GM12875 (cell line): ENCODE measurements around the gene ADTRP.

Experiments used
- H3K4me3 ChIP-seq: one replicate; pipeline ENCODE4 v1.5.1; 2011; ENCODE audit warnings: low read depth, low read length, control low read depth
- TF ChIP-seq, protein P1 (sequence below): IDR thresholded peaks from 2 replicates; pipeline ENCODE4 v1.5.1; 2011; ENCODE audit warnings: low read depth, mild to moderate bottlenecking, control low read depth, inconsistent platforms, low read length, moderate library complexity, borderline replicate concordance; ENCODE audit not compliant: insufficient read depth

The ADTRP gene

DNA sequence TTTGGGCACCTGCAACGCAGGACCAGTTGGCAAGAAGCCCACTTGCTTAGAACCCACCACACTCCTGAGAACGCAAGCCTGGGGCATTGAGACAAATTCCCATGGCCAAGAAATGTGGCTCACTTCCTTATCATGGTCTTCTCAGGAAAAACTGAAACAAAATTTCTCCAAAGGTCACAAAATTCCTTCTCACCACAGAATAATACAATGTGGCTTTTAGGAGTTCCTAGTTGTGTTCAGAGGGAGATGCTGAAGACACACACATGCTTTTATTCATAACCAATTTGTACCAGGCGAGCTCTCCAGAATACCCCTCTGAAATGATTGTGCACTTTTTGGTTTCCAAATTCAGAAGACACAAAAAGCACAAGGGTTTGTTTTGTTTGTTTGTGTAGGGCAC lies 31.6 kb downstream of the ADTRP start:
- H3K4me3 ChIP-seq, result no peak overlapping the region
- TF ChIP-seq, protein P1, sequence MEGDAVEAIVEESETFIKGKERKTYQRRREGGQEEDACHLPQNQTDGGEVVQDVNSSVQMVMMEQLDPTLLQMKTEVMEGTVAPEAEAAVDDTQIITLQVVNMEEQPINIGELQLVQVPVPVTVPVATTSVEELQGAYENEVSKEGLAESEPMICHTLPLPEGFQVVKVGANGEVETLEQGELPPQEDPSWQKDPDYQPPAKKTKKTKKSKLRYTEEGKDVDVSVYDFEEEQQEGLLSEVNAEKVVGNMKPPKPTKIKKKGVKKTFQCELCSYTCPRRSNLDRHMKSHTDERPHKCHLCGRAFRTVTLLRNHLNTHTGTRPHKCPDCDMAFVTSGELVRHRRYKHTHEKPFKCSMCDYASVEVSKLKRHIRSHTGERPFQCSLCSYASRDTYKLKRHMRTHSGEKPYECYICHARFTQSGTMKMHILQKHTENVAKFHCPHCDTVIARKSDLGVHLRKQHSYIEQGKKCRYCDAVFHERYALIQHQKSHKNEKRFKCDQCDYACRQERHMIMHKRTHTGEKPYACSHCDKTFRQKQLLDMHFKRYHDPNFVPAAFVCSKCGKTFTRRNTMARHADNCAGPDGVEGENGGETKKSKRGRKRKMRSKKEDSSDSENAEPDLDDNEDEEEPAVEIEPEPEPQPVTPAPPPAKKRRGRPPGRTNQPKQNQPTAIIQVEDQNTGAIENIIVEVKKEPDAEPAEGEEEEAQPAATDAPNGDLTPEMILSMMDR, result no peak

DNA sequence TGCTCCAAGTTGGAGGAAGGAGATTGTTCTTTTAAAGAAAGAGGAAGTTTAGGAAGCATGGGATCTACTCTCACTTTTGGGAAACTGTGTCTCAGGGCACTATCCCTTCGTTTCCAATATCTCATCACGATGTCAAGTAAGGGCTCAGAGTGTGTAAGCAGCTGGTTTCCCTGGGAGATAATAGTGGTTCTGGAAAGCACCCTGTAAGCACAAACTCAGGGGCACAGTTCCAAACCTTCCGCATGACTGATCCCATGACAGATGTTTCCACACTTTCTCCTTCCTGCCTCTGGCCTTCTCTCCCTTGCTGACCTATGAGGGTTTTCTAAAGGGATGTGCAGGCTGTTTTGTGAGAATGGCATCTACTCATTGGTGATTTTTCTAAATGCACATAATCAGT lies 33.9 kb downstream of the ADTRP start:
- no peak overlapping the region for H3K4me3 ChIP-seq
- TF ChIP-seq, protein P1, result no peak

DNA sequence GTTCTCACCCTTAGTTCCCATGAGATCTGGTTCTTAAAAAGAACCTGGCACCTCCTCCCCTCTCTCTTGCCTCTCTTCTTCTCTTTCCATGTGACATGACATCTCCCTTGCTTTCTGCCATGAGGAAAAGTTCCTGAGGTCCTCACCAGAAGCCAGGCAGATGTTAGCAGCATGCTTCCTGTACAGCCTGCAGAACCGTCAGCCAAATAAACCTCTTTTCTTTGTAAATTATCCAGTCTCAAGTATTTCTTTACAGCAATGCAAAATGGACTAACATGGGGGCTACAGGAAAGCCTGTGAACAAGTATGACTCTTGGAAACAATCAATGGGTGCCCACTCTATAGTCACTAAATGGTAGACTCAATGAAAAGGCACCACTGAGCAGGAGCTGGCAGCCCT lies 34.5 kb downstream of the ADTRP start:
- no peak overlapping the region for H3K4me3 ChIP-seq
- TF ChIP-seq, protein P1, result no peak

DNA sequence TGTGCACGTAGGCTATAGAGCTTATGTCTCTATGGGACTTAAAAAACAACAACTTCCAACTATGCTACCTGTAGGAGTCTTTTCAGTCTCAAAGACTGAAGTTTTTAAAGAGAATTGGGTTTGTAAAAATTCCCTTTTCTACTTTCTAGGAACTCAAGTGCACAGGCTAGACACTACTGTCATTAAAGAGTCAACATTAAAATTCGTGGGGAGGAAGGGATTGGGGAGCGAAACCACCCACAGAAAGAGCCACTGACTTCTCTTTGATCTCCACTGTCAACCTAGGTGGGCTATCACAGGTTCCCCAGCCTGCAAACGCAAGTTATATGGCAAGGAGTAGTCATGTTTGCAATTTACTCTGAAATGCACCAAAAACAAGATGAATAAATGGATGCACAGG lies 37.7 kb downstream of the ADTRP start:
- H3K4me3 ChIP-seq, result no peak overlapping the region
- TF ChIP-seq, protein P1, result no peak

DNA sequence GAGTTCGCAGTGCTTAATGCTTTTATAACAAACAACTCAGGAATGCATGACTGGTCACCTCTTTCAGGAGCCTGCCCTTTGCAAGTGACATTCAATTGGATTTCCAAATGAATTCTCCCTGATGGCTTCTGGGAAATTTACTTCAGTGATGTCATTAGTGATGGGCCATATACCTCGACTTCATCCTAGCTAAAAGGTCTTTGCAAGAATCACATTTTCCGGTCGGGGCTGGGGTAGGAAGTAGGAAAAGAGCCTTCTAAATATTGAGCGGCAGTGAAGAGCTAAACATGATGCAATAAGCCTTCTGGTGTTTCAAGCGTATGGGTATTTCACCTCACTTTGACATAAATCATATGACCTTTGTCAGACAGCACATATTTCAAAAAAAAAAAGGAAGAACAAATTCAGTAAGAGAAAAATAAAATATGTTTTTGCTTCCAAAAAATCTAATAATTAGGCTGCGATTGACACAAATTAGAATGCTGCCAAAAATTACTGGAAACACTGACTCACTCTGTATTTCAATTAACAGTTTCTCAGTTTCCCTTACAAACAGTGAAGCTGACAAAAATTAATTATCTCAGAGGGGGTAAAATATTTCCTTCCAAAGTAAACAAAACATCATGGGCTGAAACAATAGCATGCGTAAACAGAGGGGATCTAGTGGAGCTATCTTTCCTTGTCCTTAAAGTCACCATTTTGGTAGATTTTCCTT lies 39.8 kb downstream of the ADTRP start:
- no peak overlapping the region for H3K4me3 ChIP-seq
- TF ChIP-seq, protein P1, result no peak

DNA sequence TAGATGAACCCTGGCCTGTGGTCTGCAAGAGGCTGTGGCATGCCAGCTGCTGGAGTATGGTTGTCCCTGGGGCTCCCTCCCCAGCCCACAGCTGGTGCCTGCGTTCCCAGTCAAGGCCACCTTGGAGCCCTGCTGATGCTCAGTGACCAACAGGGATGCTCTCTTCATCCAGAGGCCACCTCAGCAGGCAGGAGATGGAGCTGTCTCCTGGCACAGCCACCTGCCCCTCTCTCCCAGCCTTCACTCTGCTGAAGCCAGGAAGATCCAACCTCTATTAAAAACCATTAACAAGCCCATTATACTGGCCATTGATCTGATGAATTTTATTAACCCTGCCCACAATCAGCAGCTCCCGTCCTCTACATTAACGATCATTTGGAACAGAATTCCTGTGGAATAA lies 40.4 kb downstream of the ADTRP start:
- TF ChIP-seq, protein P1, result no peak
- no peak overlapping the region for H3K4me3 ChIP-seq

DNA sequence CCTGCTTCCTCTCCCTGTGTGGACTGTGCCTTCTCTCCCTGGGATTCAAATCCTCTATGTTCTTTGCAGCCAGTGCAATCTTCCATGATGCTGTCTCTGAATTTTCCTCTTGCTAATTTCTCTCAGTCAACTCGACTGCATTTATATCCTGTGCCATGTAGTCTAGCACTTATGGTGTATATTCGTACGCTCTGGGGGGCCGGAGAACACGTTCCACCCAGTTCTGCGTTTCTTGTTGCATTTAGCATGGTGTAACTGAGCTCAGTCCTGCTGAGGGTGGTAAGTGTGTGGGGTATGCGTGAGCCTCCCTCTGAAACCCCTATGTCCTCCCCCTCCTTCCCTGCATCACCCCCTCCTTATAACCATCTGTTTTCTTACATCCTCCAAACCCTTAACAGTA lies 42.0 kb downstream of the ADTRP start:
- no peak overlapping the region for H3K4me3 ChIP-seq
- TF ChIP-seq, protein P1, result no peak
